ENCODE data around the gene ARSB. TPM values are rescaled to one million over a fixed set of nuclear protein-coding genes. Genes with fewer than 3 reads are reported as not detected.

ARSB gene
- total RNA-seq, 1 experiment from 2014 or later = 8.4 TPM

GRCh38 chr5:78919796-78920195, 65.3 kb downstream of the ARSB start:
- Histone ChIP-seq H2AFZ (no peak overlapping the region), H3K36me3 (ENCODE audit: low read depth) (no peaks in the 10 kb centered on the region), H3K9me2 (ENCODE audit: insufficient read depth) (no peaks in the 10 kb centered on the region), H3K4me2 (no peak overlapping the region), H3K79me2 (ENCODE audit: low read depth) (no peaks in the 10 kb centered on the region), H3K27ac (no peak overlapping the region), H3K4me1 (replicated peaks; ENCODE audit: insufficient read depth) (no peaks in the 10 kb centered on the region), H3F3A (ENCODE audit: insufficient read depth, low read depth) (no peaks in the 10 kb centered on the region), H3K27me3 (ENCODE audit: insufficient read depth, low read depth) (no peaks in the 10 kb centered on the region), H3K4me3 (no peak overlapping the region), H4K20me1 (ENCODE audit: insufficient read depth) (no peaks in the 10 kb centered on the region), H3K9me3 (ENCODE audit: insufficient read depth, low read depth) (no peaks in the 10 kb centered on the region)
- TF ChIP-seq CTCF (conservative IDR thresholded peaks at IDR 0.05) (no peak), EZH2 (IDR thresholded peaks at IDR 0.05; ENCODE audit: low read depth) (no peak)
- intact Hi-C loops (cut with micrococcal nuclease; ENCODE audit: unreplicated experiment) = no loop called here
- POLR2A ChIA-PET (ENCODE audit: unreplicated experiment) = interaction anchor here (0.6 kb wide), 1 partner anchor 126 kb away, joined by 4 read pairs; no protein-coding TSS in a partner anchor
- CTCF ChIA-PET = no interaction called here
- no TSS peak for BruUV-seq (replicated peaks)
- no peak for DNase-seq

- DNase-seq = no peak
- H3K4me3 ChIP-seq = no peak overlapping the region
- BruUV-seq (replicated peaks) = no TSS peak
- H2AFZ ChIP-seq = no peak overlapping the region
- H4K20me1 ChIP-seq (ENCODE audit: insufficient read depth) = no peaks in the 10 kb centered on the region
- H3K79me2 ChIP-seq (ENCODE audit: low read depth) = no peaks in the 10 kb centered on the region
- no peaks in the 10 kb centered on the region for H3K9me2 ChIP-seq (ENCODE audit: insufficient read depth)
- intact Hi-C loops (cut with micrococcal nuclease; ENCODE audit: unreplicated experiment) = no loop called here
- no peaks in the 10 kb centered on the region for H3K27me3 ChIP-seq (ENCODE audit: insufficient read depth, low read depth)
- H3K4me1 ChIP-seq (replicated peaks; ENCODE audit: insufficient read depth) = no peaks in the 10 kb centered on the region
- no peak overlapping the region for H3K4me2 ChIP-seq
- H3K36me3 ChIP-seq (ENCODE audit: low read depth) = no peaks in the 10 kb centered on the region
- ChIA-PET POLR2A (ENCODE audit: unreplicated experiment) (no interaction called here), CTCF (no interaction called here)
- no peaks in the 10 kb centered on the region for H3F3A ChIP-seq (ENCODE audit: insufficient read depth, low read depth)
- no peak overlapping the region for H3K27ac ChIP-seq
- no peaks in the 10 kb centered on the region for H3K9me3 ChIP-seq (ENCODE audit: insufficient read depth, low read depth)
- TF ChIP-seq CTCF (conservative IDR thresholded peaks at IDR 0.05) = no peak
- no peak for TF ChIP-seq EZH2 (IDR thresholded peaks at IDR 0.05; ENCODE audit: low read depth)
These were observed 69.1 kb downstream of the ARSB start for GRCh38 chr5:78916044-78916443.

DNA sequence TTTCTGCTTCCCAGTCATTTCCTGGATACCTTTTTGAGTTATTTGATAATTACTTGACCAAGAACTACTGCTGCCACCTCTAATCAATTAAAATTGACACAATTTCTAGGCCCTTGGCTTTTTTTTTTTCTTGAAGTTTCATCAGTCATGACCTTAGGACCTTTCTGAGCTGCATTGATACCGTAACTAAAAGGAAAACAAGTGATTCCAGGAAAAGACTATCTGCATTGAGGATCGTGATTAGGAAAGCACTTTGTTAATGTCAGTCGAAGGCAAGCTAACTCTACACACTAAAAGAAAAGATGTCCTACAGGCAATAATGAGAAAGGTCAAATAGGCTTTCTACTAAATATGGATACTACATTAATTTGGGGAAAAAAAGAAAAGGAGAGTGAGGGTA, 69.9 kb downstream of the ARSB start:
- H3K4me3 ChIP-seq = no peak overlapping the region
- H3K36me3 ChIP-seq (ENCODE audit: low read depth) = no peaks in the 10 kb centered on the region
- H3K27ac ChIP-seq = no peak overlapping the region
- no peak for TF ChIP-seq EZH2 (IDR thresholded peaks at IDR 0.05; ENCODE audit: low read depth)
- TF ChIP-seq CTCF (conservative IDR thresholded peaks at IDR 0.05) = no peak
- no peaks in the 10 kb centered on the region for H3K9me2 ChIP-seq (ENCODE audit: insufficient read depth)
- ChIA-PET CTCF (no interaction called here), POLR2A (ENCODE audit: unreplicated experiment) (no interaction called here)
- H4K20me1 ChIP-seq (ENCODE audit: insufficient read depth) = no peaks in the 10 kb centered on the region
- H2AFZ ChIP-seq = no peak overlapping the region
- BruUV-seq (replicated peaks) = no TSS peak
- H3K4me2 ChIP-seq = no peak overlapping the region
- H3F3A ChIP-seq (ENCODE audit: insufficient read depth, low read depth) = no peaks in the 10 kb centered on the region
- no peaks in the 10 kb centered on the region for H3K27me3 ChIP-seq (ENCODE audit: insufficient read depth, low read depth)
- H3K4me1 ChIP-seq (replicated peaks; ENCODE audit: insufficient read depth) = no peaks in the 10 kb centered on the region
- no peaks in the 10 kb centered on the region for H3K79me2 ChIP-seq (ENCODE audit: low read depth)
- no peak for DNase-seq
- H3K9me3 ChIP-seq (ENCODE audit: insufficient read depth, low read depth) = no peaks in the 10 kb centered on the region
- intact Hi-C loops (cut with micrococcal nuclease; ENCODE audit: unreplicated experiment) = no loop called here

All from PC-9 (cell line).